AG10803 (cell line): Measurements from ENCODE around the gene POLR1E.

Experiments used
- DNase-seq: peaks from one replicate; pipeline ENCODE4 v3.0.0; 2010; ENCODE audit warnings: low read depth
- H3K4me3 ChIP-seq: 2 replicates; pipeline ENCODE4 v1.5.1; 2011; ENCODE audit warnings: mild to moderate bottlenecking, low read length, control low read depth
- CTCF ChIP-seq: conservative IDR thresholded peaks from 2 replicates; pipeline ENCODE4 v1.5.1; 2011; ENCODE audit warnings: mild to moderate bottlenecking, low read length, control low read depth, inconsistent platforms

The POLR1E gene

GRCh38 chr9:37485389-37486255 is at the start of gene POLR1E:
POLR1E (plus strand) TSS chr9:37485948; CDS start chr9:37486048, 100 bp downstream.
- TF ChIP-seq CTCF: no peak
- peak within 1 kb of the TSS; percentile 88 for H3K4me3 ChIP-seq
- peak; percentile 86 for DNase-seq

- no peak for DNase-seq
- H3K4me3 ChIP-seq: no peak overlapping the region
- no peak for TF ChIP-seq CTCF
Observed at GRCh38 chr9:37436540-37436939, 49.2 kb upstream of the POLR1E start.

GRCh38 chr9:37437010-37437409 is 48.7 kb upstream of the POLR1E start:
- no peak overlapping the region for H3K4me3 ChIP-seq
- no peak for TF ChIP-seq CTCF
- DNase-seq: no peak

GRCh38 chr9:37437621-37438020 is 48.1 kb upstream of the POLR1E start:
- TF ChIP-seq CTCF: no peak

GRCh38 chr9:37438359-37438758 is 47.4 kb upstream of the POLR1E start:
- H3K4me3 ChIP-seq: no peak overlapping the region
- TF ChIP-seq CTCF: no peak
- DNase-seq: no peak

More at GRCh38 chr9:37437621-37438020, 48.1 kb upstream of the POLR1E start:
- DNase-seq: no peak
- no peak overlapping the region for H3K4me3 ChIP-seq

- no peak overlapping the region for H3K4me3 ChIP-seq
- no peak for TF ChIP-seq CTCF
- no peak for DNase-seq
Observed at GRCh38 chr9:37441776-37442370, 43.9 kb upstream of the POLR1E start.

GRCh38 chr9:37442556-37442955 is 43.2 kb upstream of the POLR1E start:
- no peak for TF ChIP-seq CTCF
- DNase-seq: no peak
- H3K4me3 ChIP-seq: no peak overlapping the region
